CD14-positive monocyte (primary cell): ENCODE results near the gene EXOC8. TPM values are rescaled to one million over a fixed set of nuclear protein-coding genes. Genes with fewer than 3 reads are reported as not detected.

Experiments used
- DNase-seq, 3 donors: peaks; one replicate each; pipeline ENCODE4 v3.0.0-alpha.2; 2011 to 2022
- H2AFZ ChIP-seq: 2 replicates; pipeline ENCODE4 v1.6.0; 2012; ENCODE audit warnings: mild to moderate bottlenecking, low read depth, low read length, inconsistent platforms; ENCODE audit not compliant: insufficient read depth, poor library complexity, severe bottlenecking
- H3K27ac ChIP-seq, 2 donors: 1 replicate in 1 of 2; 2 replicates in 1 of 2; pipeline ENCODE4 v1.5.1; 2012 to 2013; ENCODE audit warnings: low read length in 2 of 2, control low read depth in 1 of 2, inconsistent platforms in 1 of 2, low read depth in 1 of 2, mild to moderate bottlenecking in 1 of 2
- H3K27me3 ChIP-seq, 2 donors: one replicate each; pipeline versions ENCODE4 v1.6.0 to v1.6.1; 2011 to 2013; ENCODE audit warnings: low read length in 2 of 2; ENCODE audit not compliant: control insufficient read depth in 2 of 2, insufficient read depth in 2 of 2
- H3K36me3 ChIP-seq, 2 donors: replicated peaks in 1 of 2; 1 replicate in 1 of 2; 2 replicates in 1 of 2; pipeline versions ENCODE4 v1.5.1 to v1.6.1; 2012 to 2013; ENCODE audit warnings: low read length in 2 of 2, control low read depth in 1 of 2, inconsistent platforms in 1 of 2, mild to moderate bottlenecking in 1 of 2; ENCODE audit not compliant: insufficient read depth in 2 of 2, control insufficient read depth in 1 of 2
- H3K4me1 ChIP-seq, 2 donors: 1 replicate in 1 of 2; 2 replicates in 1 of 2; pipeline versions ENCODE4 v1.5.1 to v1.6.1; 2012 to 2013; ENCODE audit warnings: low read length in 2 of 2, control low read depth in 1 of 2, inconsistent platforms in 1 of 2, mild to moderate bottlenecking in 1 of 2, moderate library complexity in 1 of 2; ENCODE audit not compliant: insufficient read depth in 2 of 2, control insufficient read depth in 1 of 2
- H3K4me2 ChIP-seq: replicated peaks from 2 replicates; pipeline ENCODE3; 2012; ENCODE audit warnings: low read length, moderate library complexity, mild to moderate bottlenecking; ENCODE audit not compliant: poor library complexity, severe bottlenecking; ENCODE audit errors: extremely low read depth
- H3K4me3 ChIP-seq, 3 experiments: fragments of 200-600 bp in 1 of 3; sonication (generic) in 1 of 3; replicated peaks in 1 of 3; 1 replicate in 2 of 3; 2 replicates in 1 of 3; pipeline ENCODE4 v1.5.1; 2011 to 2013; ENCODE audit warnings: low read length in 3 of 3, mild to moderate bottlenecking in 3 of 3, control low read depth in 2 of 3, low read depth in 2 of 3, inconsistent platforms in 1 of 3, moderate library complexity in 1 of 3
- H3K79me2 ChIP-seq: 2 replicates; pipeline ENCODE4 v1.6.0; 2012; ENCODE audit warnings: mild to moderate bottlenecking, control low read depth, inconsistent platforms, low read length, moderate library complexity; ENCODE audit not compliant: insufficient read depth
- H3K9ac ChIP-seq: 2 replicates; pipeline ENCODE4 v1.6.0; 2017; ENCODE audit warnings: low read length, mild to moderate bottlenecking; ENCODE audit not compliant: insufficient read depth, poor library complexity, severe bottlenecking
- H3K9me3 ChIP-seq, 2 donors: replicated peaks in 1 of 2; 1 replicate in 1 of 2; 2 replicates in 1 of 2; pipeline versions ENCODE4 v1.5.1 to v1.6.1; 2012 to 2013; ENCODE audit warnings: low read length in 2 of 2, control low read depth in 1 of 2; ENCODE audit not compliant: control insufficient read depth in 1 of 2, insufficient read depth in 1 of 2
- H4K20me1 ChIP-seq: 2 replicates; pipeline ENCODE4 v1.6.0; 2012; ENCODE audit warnings: mild to moderate bottlenecking, low read length, control low read depth, moderate library complexity; ENCODE audit not compliant: insufficient read depth
- H3K27ac Mint-ChIP-seq, 7 donors: one replicate each; pipeline ENCODE4 v1.8.0; 2020; ENCODE audit warnings: mild to moderate bottlenecking in 7 of 7, mixed read lengths in 7 of 7, moderate library complexity in 6 of 7, inconsistent platforms in 2 of 7
- H3K27me3 Mint-ChIP-seq, 3 donors: one replicate each; pipeline ENCODE4 v1.8.0; 2021 to 2022; ENCODE audit warnings: low read depth in 3 of 3, mild to moderate bottlenecking in 3 of 3, mixed read lengths in 3 of 3, moderate library complexity in 3 of 3, inconsistent platforms in 1 of 3
- H3K36me3 Mint-ChIP-seq, 2 donors: one replicate each; pipeline ENCODE4 v1.8.0; 2020; ENCODE audit warnings: mixed read lengths in 2 of 2, inconsistent platforms in 1 of 2, mild to moderate bottlenecking in 1 of 2
- H3K4me1 Mint-ChIP-seq: one replicate; pipeline ENCODE4 v1.8.0; 2020; ENCODE audit warnings: mild to moderate bottlenecking, mixed read lengths
- H3K4me3 Mint-ChIP-seq, 2 donors: one replicate each; pipeline ENCODE4 v1.8.0; 2020; ENCODE audit warnings: mild to moderate bottlenecking in 2 of 2, mixed read lengths in 2 of 2, moderate library complexity in 1 of 2
- H3K9me3 Mint-ChIP-seq, 7 donors: one replicate each; pipeline ENCODE4 v1.8.0; 2020 to 2022; ENCODE audit warnings: mixed read lengths in 7 of 7, mild to moderate bottlenecking in 6 of 7, moderate library complexity in 6 of 7, inconsistent platforms in 2 of 7
- WGBS: methylation state at CpG from one replicate; pipeline ENCODE4 v1.1.5; 2013; ENCODE audit warnings: missing lambda C conversion rate; ENCODE audit not compliant: insufficient coverage; 5-methylcytosine and 5-hydroxymethylcytosine counted together
- intact Hi-C, 2 donors: fragments of 100-400 bp; cut with micrococcal nuclease; formaldehyde crosslinking; loops; one replicate each; pipeline versions ENCODE4 v1.15.0 to v1.15.1; 2023
- polyA plus RNA-seq, 3 donors: library from polyadenylated mRNA; depleted of rRNA in 1 of 3; unstranded in 2 of 3; stranded (reverse) in 1 of 3; fragments of 300-500 nt in 2 of 3; fragments of >200 nt in 1 of 3; fragmentation: Illumina TruSeq in 2 of 3; gene quantifications; 1 replicate in 2 of 3; 2 replicates in 1 of 3; pipeline ENCODE4 v1.2.3, GENCODE V29; 2012 to 2021
- TF ChIP-seq, protein P1 (sequence below): fragments of 200-600 bp; IDR thresholded peaks from one replicate; pipeline ENCODE4 v1.8.0; 2022; ENCODE audit warnings: antibody characterized with exemption, mild to moderate bottlenecking

EXOC8 gene
- polyA plus RNA-seq, 3 donors: 2.8 to 7.8 (median 3.1) TPM

DNA sequence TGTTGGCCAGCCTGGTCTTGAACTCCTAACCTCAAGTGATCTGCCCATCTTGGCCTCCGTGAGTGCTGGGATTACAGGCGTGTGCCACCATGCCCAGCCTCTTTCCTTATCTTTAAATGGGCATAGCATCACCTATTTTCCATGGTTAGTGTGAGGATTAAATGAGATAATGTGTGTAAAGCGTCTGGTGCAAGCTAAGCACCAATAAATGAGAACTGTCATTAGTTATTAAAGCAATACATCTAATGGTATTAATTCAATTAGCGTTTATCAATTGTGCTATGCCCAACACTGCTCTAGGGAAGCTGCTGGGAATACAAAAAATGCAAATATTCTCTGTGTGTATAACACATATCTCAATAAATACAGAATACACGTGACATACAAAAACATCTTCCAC lies 10.0 kb downstream of the EXOC8 start:
- Mint-ChIP-seq H3K4me3 (no peak overlapping the region), H3K27me3 (no peaks in the 10 kb centered on the region), H3K36me3 (peaks cover 4 to 19% of the 10 kb centered on the region in 2 donors), H3K27ac (no peak overlapping the region), H3K4me1 (peaks cover 5% of the 10 kb centered on the region), H3K9me3 (peaks cover 0 to 2% (median 0%) of the 10 kb centered on the region in 7 donors)
- Histone ChIP-seq H3K36me3 (peaks cover 5 to 7% of the 10 kb centered on the region in 2 donors), H3K4me1 (no peaks in the 10 kb centered on the region), H3K9ac (no peak overlapping the region), H3K79me2 (peaks cover 16% of the 10 kb centered on the region), H4K20me1 (peaks cover 39% of the 10 kb centered on the region), H3K4me3 (no peak overlapping the region), H3K4me2 (no peak overlapping the region), H3K27me3 (no peaks in the 10 kb centered on the region), H2AFZ (no peak overlapping the region), H3K27ac (no peak overlapping the region), H3K9me3 (no peaks in the 10 kb centered on the region)
- no peak for DNase-seq
- WGBS: no CpG with 5 or more reads among the region's 5 CpGs
- intact Hi-C loops: no loop called here
- TF ChIP-seq, protein P1, sequence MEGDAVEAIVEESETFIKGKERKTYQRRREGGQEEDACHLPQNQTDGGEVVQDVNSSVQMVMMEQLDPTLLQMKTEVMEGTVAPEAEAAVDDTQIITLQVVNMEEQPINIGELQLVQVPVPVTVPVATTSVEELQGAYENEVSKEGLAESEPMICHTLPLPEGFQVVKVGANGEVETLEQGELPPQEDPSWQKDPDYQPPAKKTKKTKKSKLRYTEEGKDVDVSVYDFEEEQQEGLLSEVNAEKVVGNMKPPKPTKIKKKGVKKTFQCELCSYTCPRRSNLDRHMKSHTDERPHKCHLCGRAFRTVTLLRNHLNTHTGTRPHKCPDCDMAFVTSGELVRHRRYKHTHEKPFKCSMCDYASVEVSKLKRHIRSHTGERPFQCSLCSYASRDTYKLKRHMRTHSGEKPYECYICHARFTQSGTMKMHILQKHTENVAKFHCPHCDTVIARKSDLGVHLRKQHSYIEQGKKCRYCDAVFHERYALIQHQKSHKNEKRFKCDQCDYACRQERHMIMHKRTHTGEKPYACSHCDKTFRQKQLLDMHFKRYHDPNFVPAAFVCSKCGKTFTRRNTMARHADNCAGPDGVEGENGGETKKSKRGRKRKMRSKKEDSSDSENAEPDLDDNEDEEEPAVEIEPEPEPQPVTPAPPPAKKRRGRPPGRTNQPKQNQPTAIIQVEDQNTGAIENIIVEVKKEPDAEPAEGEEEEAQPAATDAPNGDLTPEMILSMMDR: no peak

DNA sequence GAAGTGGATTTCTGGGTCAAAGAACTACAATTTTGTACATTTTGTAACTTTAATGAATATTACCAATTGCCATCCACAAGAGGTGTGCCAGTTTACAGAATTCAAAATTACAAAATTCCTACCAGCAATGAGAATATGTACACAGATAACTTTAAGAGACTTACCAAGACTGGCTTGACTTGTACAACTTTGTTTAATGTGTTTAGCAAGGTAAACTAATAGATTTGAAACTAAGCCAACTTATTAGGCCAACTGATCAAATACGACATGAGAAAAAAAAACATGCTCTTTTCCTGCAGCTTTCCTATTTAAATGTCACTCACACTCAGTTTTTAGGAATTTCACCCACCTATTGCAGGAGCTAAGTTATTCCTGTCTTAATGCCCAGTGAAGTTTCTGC lies 11.4 kb downstream of the EXOC8 start:
- Histone ChIP-seq H3K27ac (no peak overlapping the region), H3K9ac (no peak overlapping the region), H3K9me3 (no peaks in the 10 kb centered on the region), H3K79me2 (peaks cover 5% of the 10 kb centered on the region), H3K4me1 (no peaks in the 10 kb centered on the region), H3K4me2 (no peak overlapping the region), H3K27me3 (no peaks in the 10 kb centered on the region), H4K20me1 (peaks cover 25% of the 10 kb centered on the region), H2AFZ (no peak overlapping the region), H3K4me3 (no peak overlapping the region), H3K36me3 (no peaks in the 10 kb centered on the region)
- intact Hi-C loops: no loop called here
- Mint-ChIP-seq H3K27ac (no peak overlapping the region), H3K36me3 (peaks cover 2 to 6% of the 10 kb centered on the region in 2 donors), H3K27me3 (no peaks in the 10 kb centered on the region), H3K4me1 (peaks cover 3% of the 10 kb centered on the region), H3K4me3 (no peak overlapping the region), H3K9me3 (peaks cover 0 to 5% (median 0%) of the 10 kb centered on the region in 7 donors)
- DNase-seq: no peak
- TF ChIP-seq, protein P1: no peak
- WGBS: no CpG with 5 or more reads among the region's 1 CpG
